Measurements from ENCODE around the gene BICD1. TPM values are rescaled to one million over a fixed set of nuclear protein-coding genes. Genes with fewer than 3 reads are reported as not detected.

BICD1 gene
- total RNA-seq, result 8.3 and 8.9 TPM in 2 replicates

GRCh38 chr12:32106517-32107358, at the start of gene BICD1:
BICD1 (plus strand) TSS chr12:32106847; CDS start chr12:32107332, 485 bp downstream.

GRCh38 chr12:32399370-32400113, 292.9 kb downstream of the BICD1 start, which contains the start of gene FGD4:
FGD4 (plus strand) TSS chr12:32399558.

Other genes starting within 250 kb of the BICD1 start
- gene RESF1, start 147.4 kb upstream of the BICD1 start, total RNA-seq, result 50.8 and 69.9 TPM in 2 replicates

Data from cardiac ventricle fibroblast (primary cell).